GM10847 (cell line): ENCODE measurements around the gene USP28.

Experiments used
- POLR2A ChIP-seq: IDR thresholded peaks from 2 replicates; pipeline ENCODE4 v1.6.1; 2011; ENCODE audit not compliant: insufficient read length; ENCODE audit errors: extremely low read depth

Gene USP28

DNA sequence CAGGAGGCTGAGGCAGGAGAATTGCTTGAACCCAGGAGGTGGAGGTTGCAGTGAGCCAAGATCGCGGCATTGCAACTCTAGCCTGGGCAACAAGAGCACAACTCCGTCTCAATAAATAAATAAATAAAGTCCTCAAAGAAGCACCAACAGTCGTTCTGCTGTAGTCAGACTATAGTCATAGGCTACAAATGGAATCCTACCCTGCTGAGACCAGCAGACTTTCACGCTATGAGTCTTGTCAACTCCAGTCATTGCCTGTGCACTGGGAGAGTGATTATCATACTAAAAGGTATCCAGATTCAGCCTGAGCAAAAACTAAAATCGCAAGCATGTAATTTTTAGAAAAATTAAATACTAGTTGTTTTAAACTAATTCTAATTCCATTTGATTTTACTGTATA is 19.6 kb downstream of the USP28 start:
- TF ChIP-seq POLR2A, result no peak

DNA sequence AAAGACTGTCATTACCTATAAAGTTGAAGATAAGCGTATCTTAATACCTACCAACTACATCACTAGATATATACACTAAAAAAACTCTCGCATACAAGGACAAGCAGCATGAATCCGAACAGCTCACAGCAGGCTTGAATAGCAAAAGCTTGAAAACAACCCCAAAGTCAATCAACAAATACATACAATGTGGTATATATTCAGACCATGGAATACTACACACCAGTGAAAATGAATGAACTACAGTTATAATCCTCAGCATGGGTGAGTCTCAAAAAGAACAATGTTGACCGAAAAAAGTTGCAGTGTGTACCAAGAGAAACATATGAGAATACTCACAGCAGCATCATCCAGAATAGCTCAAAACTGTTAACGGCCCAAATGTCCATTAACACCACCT is 25.2 kb downstream of the USP28 start:
- TF ChIP-seq POLR2A, result no peak

DNA sequence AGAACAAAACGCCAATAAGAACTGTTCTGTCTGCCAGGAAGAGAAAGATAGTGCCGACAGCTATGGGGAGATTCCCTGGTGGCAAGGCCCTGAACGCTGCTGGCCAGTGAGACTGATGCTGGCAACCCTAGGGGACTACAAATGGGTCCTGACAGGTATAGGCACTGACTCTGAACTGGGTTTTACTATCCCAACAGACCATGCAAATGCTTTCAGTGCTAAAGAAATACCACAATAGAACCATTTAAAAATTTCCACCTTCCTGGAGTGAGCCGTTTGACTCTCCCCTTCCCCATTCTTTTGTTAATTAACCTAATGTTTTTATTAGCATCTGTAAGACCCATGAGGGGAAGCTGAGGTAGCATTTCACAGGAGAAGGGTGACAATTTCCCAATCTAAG is 25.7 kb downstream of the USP28 start:
- no peak for TF ChIP-seq POLR2A

DNA sequence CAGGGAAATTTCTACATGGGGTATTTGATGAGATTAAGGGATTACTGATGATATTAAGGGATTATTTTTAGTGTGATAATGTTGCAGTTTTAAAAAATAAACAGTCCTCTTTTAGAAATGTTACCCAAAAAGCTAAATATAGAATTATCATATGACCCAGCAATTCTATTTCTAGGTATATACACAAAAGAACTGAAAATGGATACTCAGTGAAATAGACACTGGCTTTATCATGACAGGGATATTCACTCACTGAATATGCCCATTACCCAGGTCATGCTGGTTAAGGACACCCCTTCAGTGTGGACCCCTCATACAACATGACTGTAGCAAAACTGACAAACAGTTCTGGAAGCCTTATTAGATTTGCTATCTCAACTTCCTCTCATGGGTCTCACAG is 27.8 kb downstream of the USP28 start:
- no peak for TF ChIP-seq POLR2A

DNA sequence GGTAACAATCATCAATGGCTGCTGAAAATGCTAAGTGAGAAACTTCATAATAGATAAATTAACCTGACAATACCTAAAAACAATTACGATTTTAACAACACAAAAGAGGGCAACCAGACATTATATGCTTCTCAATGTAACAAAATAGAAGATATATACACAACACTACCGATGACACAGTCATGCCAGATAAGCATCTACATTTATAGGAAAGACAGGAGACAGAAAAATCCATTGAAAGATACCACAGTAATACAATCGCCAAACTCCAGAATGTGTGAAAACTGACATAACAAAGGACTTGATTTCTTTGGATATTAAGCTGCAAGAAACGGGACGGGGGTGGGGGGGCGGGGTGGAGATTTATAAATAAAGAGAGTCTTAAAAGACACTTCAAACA is 28.3 kb downstream of the USP28 start:
- TF ChIP-seq POLR2A, result no peak

DNA sequence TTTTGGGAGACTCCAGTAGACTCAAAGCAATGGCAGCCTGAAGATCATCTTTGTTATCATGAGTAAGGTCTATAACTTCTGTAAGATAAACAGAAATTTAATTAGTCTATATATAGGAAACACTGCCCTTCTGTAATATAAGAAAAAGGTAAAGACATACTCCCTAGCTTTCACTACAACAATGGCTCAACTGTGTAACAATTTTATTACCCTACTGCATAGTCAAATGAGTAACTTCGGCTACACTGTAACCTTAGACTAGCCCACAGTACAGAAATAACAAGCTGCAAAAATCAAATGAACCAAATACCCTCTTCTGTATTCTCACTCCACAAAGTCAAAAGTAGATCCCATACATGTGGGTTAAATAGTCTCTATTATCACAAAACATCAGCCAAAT is 33.7 kb downstream of the USP28 start:
- no peak for TF ChIP-seq POLR2A

DNA sequence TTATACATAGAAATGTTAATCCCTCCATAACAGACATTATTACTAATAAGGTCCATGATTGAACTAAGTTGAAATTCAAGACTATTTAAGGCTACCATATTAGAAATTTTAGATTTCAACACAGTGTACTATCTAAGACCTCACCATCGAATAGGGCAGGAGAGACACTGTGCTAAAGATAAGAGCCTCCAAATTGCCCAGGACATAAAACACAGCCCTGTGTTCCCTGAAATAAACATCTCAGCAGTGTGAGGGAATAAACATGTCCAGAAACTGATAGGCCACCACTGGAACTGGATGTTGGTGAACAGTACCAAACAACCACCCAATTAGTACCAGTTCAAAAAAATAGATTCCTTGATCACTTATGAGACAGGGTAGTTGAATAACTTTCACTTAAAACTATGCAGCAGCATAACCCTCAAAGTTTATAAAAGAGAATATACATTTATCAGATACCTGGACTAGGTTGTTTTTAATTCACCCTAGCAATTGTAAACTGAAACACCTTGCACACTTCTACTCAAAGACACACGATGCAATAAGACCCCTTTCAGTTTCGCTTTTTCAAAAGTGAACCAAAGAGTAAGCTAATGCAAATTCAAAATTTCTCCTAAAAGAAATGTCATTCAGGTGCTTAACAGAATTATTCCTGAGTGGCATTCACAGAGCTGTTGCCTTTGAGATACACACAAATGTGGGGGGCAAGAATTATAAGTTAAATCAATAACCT is 34.3 kb downstream of the USP28 start:
- TF ChIP-seq POLR2A, result no peak

DNA sequence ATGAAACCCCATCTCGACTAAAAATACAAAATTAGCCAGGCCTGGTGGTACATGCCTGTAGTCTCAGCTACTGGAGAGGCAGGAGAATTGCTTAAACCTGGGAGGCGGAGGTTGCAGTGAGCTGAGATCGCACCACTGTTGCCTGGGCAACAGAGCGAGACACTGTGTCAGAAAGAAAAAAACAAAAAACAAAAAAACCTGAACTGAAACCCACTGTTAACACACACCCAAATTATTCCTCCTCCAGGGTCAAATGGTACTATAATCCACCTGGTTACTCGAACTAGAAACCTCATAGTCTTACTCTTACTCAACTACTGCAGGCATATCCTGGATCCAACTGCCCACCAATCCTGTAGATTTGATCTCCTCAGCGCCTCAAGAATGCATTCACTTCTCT is 35.5 kb downstream of the USP28 start:
- TF ChIP-seq POLR2A, result no peak

DNA sequence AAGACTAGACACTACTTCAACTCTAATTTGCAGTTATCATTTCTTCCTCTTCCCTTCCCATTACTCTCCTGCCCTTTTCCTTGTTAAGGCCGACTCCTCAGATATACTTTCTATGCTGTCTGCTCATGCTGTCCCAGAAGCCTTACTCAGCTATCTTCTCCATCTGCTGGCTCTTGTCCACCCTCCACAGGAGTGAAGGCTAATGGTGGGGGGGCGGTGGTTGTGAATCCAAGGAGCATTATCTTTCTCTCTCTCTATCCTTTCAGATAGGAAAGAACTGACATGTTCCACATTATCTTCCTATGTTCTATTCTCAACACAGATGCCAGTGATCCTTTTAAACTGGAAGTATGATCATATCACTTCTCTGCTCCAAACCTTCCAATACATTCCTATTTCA is 37.4 kb downstream of the USP28 start:
- TF ChIP-seq POLR2A, result no peak

DNA sequence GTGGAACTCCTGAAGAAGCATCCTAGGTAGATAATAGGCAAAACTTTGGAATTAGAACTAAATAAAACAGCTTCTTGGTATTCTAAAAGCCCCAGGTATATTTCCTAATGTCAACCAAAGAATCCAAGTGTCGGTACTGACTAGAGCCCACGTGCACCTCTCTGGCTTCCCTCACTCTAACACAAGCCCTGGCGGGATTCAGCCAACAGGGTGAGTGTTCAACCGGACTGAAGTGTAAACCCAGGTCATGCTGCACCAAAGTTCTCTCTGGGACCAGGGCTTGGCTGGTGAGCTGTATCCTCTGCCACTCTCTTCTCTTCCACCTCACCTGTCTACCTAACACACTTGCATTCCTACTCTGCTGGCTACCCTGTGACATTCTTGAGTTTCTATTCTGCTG is 40.1 kb downstream of the USP28 start:
- no peak for TF ChIP-seq POLR2A

DNA sequence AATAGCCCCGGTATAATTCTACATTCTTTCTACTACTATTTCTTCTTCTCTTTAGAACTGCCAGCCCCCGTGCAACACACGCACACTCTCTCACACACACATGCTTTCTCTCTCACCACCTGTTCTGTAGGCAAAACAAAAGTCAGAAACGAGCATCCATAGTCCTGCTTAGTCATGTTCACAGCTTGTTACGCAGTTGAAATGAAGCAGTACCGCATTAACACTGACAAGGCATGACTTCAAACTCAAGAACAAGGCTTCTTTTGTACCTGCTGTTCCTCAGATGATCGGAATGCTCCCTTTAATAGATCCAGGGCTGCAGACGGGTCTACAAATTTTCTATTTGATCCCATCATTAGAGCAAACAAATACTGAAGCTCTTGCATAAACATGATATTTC is 42.2 kb downstream of the USP28 start:
- no peak for TF ChIP-seq POLR2A

DNA sequence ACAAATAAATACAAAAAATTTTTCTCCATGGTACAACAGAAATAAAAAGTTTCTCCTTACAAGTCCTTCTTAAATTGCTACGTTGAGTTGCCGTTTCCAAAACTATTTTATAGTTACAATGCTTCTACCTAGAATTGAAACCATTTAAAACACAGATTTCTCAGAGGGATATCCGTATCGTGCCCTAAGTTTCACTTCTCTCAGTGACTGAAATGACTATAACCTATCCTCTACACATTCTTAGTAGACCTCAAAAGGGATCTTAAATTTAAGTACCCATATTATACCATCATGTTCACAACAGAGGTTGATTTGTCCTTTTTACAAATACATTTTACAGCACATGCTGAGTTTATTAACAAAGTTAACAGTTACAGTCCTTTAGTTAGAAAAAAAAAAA is 44.1 kb downstream of the USP28 start:
- no peak for TF ChIP-seq POLR2A

DNA sequence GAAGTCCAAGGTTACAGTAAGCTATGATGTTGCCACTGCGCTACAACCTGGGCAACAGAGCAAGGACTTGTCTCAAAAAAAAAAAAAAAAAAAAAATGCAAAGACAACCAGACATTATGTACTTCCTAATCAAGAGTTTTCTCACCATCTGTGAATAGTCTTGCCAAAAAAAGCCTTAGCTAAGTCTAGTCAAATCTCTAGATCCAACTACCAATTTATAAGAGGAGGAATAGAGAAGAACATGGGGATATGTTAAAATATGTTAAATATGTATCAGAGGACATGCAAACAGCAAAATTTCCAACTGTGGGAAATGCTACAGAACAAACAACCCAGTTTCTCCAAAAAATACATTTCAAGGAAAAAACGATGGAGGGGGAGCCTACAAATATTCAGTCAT is 45.6 kb downstream of the USP28 start:
- TF ChIP-seq POLR2A, result no peak

DNA sequence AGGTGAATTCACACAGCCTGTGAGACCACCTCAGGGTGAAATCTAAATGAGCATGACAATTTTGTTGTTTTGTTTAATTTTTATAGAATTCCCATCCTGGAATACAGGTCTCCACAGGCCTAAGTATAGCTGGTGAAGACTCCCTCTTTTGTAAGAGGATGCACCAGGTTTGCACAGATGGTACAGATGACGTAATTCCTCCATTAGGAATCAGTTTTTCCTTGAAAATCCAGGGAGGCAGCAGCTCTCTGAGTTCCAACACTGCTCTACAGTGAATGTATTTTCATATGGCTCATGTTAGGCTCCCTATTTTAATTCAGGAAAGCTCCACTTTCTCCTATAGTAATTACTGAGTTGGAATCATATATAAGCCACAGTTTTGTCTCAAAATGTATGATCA is 47.2 kb downstream of the USP28 start:
- no peak for TF ChIP-seq POLR2A

DNA sequence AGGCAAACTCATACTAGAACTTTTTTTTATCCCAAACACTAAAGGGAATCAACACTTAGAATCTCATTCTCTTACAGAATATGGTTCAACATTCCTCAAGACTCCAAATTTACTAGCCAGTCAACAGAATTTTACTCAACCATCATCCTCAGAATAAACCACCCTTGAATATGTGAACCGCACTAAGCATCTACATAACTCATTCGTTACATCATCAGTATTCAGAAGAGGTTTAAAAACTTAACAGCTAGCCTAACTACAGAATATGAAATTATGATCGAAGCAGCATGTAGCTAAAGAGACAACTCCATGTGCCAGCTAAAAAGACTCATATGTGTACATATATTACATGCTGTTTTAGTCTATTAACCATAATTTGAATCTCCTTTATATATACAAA is 47.9 kb downstream of the USP28 start:
- TF ChIP-seq POLR2A, result no peak

DNA sequence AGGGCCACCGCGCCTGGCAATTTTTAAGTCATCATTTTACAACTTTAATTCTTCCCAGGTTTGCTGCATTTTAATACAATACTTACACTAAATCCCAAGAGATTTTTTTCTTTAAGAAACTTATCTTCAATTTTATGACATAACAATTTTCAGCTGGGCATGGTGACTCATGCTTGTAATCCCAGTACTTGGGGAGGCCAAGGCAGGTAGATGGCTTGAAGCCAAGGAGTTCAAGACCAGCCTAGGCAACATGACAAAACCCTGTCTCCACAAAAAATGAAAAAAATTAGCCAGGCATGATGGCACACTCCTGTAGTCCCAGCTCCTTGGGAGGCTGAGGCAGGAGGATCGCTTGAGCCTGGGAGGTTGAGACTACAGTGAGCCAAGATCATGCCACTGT is 56.9 kb downstream of the USP28 start:
- no peak for TF ChIP-seq POLR2A

DNA sequence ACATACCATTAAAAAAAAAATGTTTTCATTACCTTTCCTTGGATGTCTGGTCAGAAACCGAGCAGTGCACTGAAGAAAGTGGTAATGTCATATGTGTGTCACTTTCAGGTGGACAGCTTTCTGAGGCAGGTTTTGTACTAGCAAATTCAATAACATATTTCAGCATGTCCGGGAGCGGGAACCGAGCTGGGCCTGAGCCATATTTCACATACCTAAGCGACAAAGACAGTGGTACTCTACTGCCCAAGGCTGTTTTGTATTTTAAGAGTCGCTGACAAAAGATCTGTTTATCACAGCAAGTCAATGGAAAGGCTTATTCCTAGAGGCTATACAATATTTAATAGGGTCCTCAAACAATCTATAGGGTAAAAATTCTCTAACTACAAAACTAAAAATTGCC is 57.7 kb downstream of the USP28 start:
- no peak for TF ChIP-seq POLR2A
